ENCODE data around the gene TTC34. TPM values are rescaled to one million over a fixed set of nuclear protein-coding genes. Genes with fewer than 3 reads are reported as not detected.

TTC34 gene
- polyA plus RNA-seq, 1 of the 3 experiments (the other 2 are of a cell fraction): 0.16 TPM

GRCh38 chr1:2829846-2830615 is 28.5 kb upstream of the TTC34 start:
- Histone ChIP-seq H3K9ac (no peak overlapping the region), H2AFZ (ENCODE audit: low read depth) (no peak overlapping the region), H3K79me2 (ENCODE audit: insufficient read depth) (no peaks in the 10 kb centered on the region), H3K4me1 (ENCODE audit: control insufficient read depth in 1 of 2, insufficient read depth in 2 of 2, low read depth in 1 of 2, low read length in 1 of 2) (no peaks in the 10 kb centered on the region), H3K4me2 (no peak overlapping the region), H3K36me3 (replicated peaks in 1 of 2; ENCODE audit: control insufficient read depth in 1 of 2, insufficient read depth in 2 of 2, low read length in 1 of 2) (no peaks in the 10 kb centered on the region), H3K9me2 (no peaks in the 10 kb centered on the region), H3K27ac (ENCODE audit: low read depth in 2 of 2, low read length in 1 of 2) (no peak overlapping the region), H3K27me3 (ENCODE audit: insufficient read depth) (no peaks in the 10 kb centered on the region), H4K20me1 (ENCODE audit: insufficient read depth) (no peaks in the 10 kb centered on the region), H3K4me3 (ENCODE audit: low read depth in 2 of 2, low read length in 1 of 2) (no peak overlapping the region), H3K9me3 (no peaks in the 10 kb centered on the region), H3F3A (replicated peaks; ENCODE audit: insufficient read depth) (no peaks in the 10 kb centered on the region)
- ChIA-PET CTCF (no interaction called here), POLR2A (no interaction called here)
- DNase-seq: no peak
- TF ChIP-seq MEF2A (IDR thresholded peaks at IDR 0.05; ENCODE audit: borderline replicate concordance, low read depth) (no peak), CTCF (IDR thresholded peaks at IDR 0.05) (no peak)
- WGBS (ENCODE audit: low lambda C conversion rate): 6% methylated on average over 12 of the region's 23 CpGs

DNA sequence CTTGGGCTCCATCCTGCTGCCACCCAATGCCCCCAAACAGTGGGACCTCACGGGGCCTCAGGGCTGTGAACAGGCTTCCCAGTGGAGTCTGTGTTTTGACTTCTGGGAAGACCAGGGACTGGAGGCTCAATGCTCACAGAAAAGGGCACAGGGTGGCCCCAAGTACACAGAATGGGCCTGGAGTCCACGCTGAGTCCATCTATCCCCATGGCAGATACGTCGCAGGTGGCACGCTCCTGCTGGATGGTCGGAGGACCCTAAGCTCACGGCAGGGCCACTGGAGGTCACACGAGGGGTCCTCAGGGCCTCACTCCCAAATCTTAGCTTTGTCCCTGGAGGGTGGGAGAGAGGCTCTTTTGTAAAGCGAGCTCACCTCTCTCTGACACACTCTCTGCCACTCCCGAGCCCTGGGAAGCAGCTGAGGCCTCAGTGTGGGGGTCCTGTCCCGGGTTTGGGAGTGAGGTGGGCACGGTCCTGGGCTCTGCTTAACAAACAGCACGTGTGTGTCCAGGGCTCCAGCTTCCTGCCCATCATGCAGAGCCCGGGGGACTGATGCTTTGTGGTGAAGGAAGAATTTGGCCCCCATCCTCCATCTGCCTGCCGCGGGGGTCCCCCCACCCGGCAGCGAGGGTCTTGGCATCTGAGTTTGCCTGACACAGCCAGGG is 27.2 kb upstream of the TTC34 start:
- Histone ChIP-seq H3K27me3 (ENCODE audit: insufficient read depth) (no peaks in the 10 kb centered on the region), H3K79me2 (ENCODE audit: insufficient read depth) (no peaks in the 10 kb centered on the region), H3K4me3 (ENCODE audit: low read depth in 2 of 2, low read length in 1 of 2) (no peak overlapping the region), H4K20me1 (ENCODE audit: insufficient read depth) (no peaks in the 10 kb centered on the region), H3K9me2 (no peaks in the 10 kb centered on the region), H3K36me3 (replicated peaks in 1 of 2; ENCODE audit: control insufficient read depth in 1 of 2, insufficient read depth in 2 of 2, low read length in 1 of 2) (no peaks in the 10 kb centered on the region), H3K9ac (no peak overlapping the region), H3F3A (replicated peaks; ENCODE audit: insufficient read depth) (no peaks in the 10 kb centered on the region), H3K27ac (ENCODE audit: low read depth in 2 of 2, low read length in 1 of 2) (no peak overlapping the region), H3K9me3 (no peaks in the 10 kb centered on the region), H3K4me1 (ENCODE audit: control insufficient read depth in 1 of 2, insufficient read depth in 2 of 2, low read depth in 1 of 2, low read length in 1 of 2) (no peaks in the 10 kb centered on the region), H2AFZ (ENCODE audit: low read depth) (no peak overlapping the region), H3K4me2 (no peak overlapping the region)
- POLR2A ChIA-PET: no interaction called here
- no peak for DNase-seq
- WGBS (ENCODE audit: low lambda C conversion rate): 0% methylated on average over 3 of the region's 18 CpGs
- CTCF ChIA-PET: no interaction called here
- no peak for TF ChIP-seq SIN3A (IDR thresholded peaks at IDR 0.05; ENCODE audit: borderline replicate concordance, low read depth, low read length)
- no peak for TF ChIP-seq TCF12 (IDR thresholded peaks at IDR 0.05)
- TF ChIP-seq CTCF (IDR thresholded peaks at IDR 0.05): no peak
- TF ChIP-seq FOXM1 (IDR thresholded peaks at IDR 0.05; ENCODE audit: low read depth): no peak
- no peak for TF ChIP-seq GABPA (IDR thresholded peaks at IDR 0.05; ENCODE audit: low read depth)
- TF ChIP-seq, protein P1, sequence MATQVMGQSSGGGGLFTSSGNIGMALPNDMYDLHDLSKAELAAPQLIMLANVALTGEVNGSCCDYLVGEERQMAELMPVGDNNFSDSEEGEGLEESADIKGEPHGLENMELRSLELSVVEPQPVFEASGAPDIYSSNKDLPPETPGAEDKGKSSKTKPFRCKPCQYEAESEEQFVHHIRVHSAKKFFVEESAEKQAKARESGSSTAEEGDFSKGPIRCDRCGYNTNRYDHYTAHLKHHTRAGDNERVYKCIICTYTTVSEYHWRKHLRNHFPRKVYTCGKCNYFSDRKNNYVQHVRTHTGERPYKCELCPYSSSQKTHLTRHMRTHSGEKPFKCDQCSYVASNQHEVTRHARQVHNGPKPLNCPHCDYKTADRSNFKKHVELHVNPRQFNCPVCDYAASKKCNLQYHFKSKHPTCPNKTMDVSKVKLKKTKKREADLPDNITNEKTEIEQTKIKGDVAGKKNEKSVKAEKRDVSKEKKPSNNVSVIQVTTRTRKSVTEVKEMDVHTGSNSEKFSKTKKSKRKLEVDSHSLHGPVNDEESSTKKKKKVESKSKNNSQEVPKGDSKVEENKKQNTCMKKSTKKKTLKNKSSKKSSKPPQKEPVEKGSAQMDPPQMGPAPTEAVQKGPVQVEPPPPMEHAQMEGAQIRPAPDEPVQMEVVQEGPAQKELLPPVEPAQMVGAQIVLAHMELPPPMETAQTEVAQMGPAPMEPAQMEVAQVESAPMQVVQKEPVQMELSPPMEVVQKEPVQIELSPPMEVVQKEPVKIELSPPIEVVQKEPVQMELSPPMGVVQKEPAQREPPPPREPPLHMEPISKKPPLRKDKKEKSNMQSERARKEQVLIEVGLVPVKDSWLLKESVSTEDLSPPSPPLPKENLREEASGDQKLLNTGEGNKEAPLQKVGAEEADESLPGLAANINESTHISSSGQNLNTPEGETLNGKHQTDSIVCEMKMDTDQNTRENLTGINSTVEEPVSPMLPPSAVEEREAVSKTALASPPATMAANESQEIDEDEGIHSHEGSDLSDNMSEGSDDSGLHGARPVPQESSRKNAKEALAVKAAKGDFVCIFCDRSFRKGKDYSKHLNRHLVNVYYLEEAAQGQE (IDR thresholded peaks at IDR 0.05; ENCODE audit: low read depth, low read length): no peak
- no peak for TF ChIP-seq TEAD4 (IDR thresholded peaks at IDR 0.05; ENCODE audit: borderline replicate concordance, insufficient read depth)
- TF ChIP-seq YY1 (IDR thresholded peaks at IDR 0.05; ENCODE audit: low read depth): no peak
- no peak for TF ChIP-seq EZH2phosphoT487 (IDR thresholded peaks at IDR 0.05; ENCODE audit: borderline replicate concordance, low read depth)
- TF ChIP-seq CHD2 (IDR thresholded peaks at IDR 0.05; ENCODE audit: low read length, partially characterized antibody): no peak
- TF ChIP-seq NFIC (IDR thresholded peaks at IDR 0.05; ENCODE audit: borderline replicate concordance): no peak
- TF ChIP-seq RFX5 (IDR thresholded peaks at IDR 0.05; ENCODE audit: low read length): no peak
- TF ChIP-seq POLR2AphosphoS5 (IDR thresholded peaks at IDR 0.05; ENCODE audit: low read depth, low read length): no peak
- no peak for TF ChIP-seq EP300 (IDR thresholded peaks at IDR 0.05; ENCODE audit: borderline replicate concordance in 1 of 2, low read depth in 1 of 2, low read length in 1 of 2)
- TF ChIP-seq TAF1 (IDR thresholded peaks at IDR 0.05; ENCODE audit: borderline replicate concordance, low read depth, low read length): no peak
- TF ChIP-seq, protein P2, sequence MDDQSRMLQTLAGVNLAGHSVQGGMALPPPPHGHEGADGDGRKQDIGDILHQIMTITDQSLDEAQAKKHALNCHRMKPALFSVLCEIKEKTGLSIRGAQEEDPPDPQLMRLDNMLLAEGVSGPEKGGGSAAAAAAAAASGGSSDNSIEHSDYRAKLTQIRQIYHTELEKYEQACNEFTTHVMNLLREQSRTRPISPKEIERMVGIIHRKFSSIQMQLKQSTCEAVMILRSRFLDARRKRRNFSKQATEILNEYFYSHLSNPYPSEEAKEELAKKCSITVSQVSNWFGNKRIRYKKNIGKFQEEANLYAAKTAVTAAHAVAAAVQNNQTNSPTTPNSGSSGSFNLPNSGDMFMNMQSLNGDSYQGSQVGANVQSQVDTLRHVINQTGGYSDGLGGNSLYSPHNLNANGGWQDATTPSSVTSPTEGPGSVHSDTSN (IDR thresholded peaks at IDR 0.05): no peak
